HCT116 (cell line): ENCODE measurements around the gene STK32C. TPM values are rescaled to one million over a fixed set of nuclear protein-coding genes. Genes with fewer than 3 reads are reported as not detected.
A peak's percentile ranks its signal among the peaks of the same experiment; 100 is the strongest.
"Not testable (repeated sequence)": the region's sequence is repeated elsewhere in the genome, so short reads cannot be mapped to it uniquely, and the experiment has no call there.

Experiments
- ATAC-seq: fragments of 200-7000 bp; cut with Tn5 transposase; 2 replicates; pipeline ENCODE4 v1.9.1; 2020; ENCODE audit warnings: mild to moderate bottlenecking, moderate library complexity
- BruUV-seq: library from RNA; stranded (reverse); fragments of 400-500 nt; replicated peaks from 2 replicates; lab custom pipeline; 2021; lab: Mats Ljungman, UMichigan
- CTCF ChIA-PET: fragments of 300-600 bp; sonication (Branson Sonifier 250); formaldehyde crosslinking; loops from one replicate; lab custom pipeline; 2021; ENCODE audit warnings: antibody characterized with exemption; lab: Charles Lee
- POLR2A ChIA-PET: fragments of 300-600, 350-600 bp; sonication (Branson Sonifier 250); formaldehyde crosslinking; loops from one replicate; lab custom pipeline; 2021; ENCODE audit warnings: antibody characterized with exemption; lab: Charles Lee
- RAD21 ChIA-PET, 2 experiments: fragments of 300-600 bp; sonication (Branson Sonifier 250); formaldehyde crosslinking; loops; one replicate each; lab custom pipeline; 2023; ENCODE audit warnings: low total read pairs in 2 of 2; ENCODE audit not compliant: uncharacterized antibody in 2 of 2, unreplicated experiment in 2 of 2, low non-redundant PET in 1 of 2; lab: Charles Lee
- DNase-seq: peaks from one replicate; pipeline ENCODE4 v3.0.0-alpha.2; 2010; ENCODE audit warnings: low read depth, low spot score
- H2AFZ ChIP-seq: fragments of 200-600 bp; shearing (Covaris generic), sonication (generic); 2 replicates; pipeline ENCODE4 v1.6.1; 2017; ENCODE audit warnings: low read depth, mixed run types, mixed read lengths, antibody characterized with exemption, low read length; ENCODE audit not compliant: poor library complexity, severe bottlenecking
- H3K27ac ChIP-seq: 2 replicates; pipeline ENCODE4 v1.5.1; 2012; ENCODE audit warnings: low read depth, low read length
- H3K27me3 ChIP-seq: fragments of 200-600 bp; sonication (generic); 2 replicates; pipeline ENCODE4 v1.6.1; 2016; ENCODE audit warnings: mixed run types, low read length, mixed read lengths; ENCODE audit not compliant: insufficient read depth
- H3K36me3 ChIP-seq, 2 experiments: fragments of 200-500 bp in 1 of 2; fragments of 200-600 bp in 1 of 2; sonication (Bioruptor generic) in 1 of 2; sonication (generic) in 1 of 2; 2 replicates each; pipeline versions ENCODE4 v1.5.1 to v1.6.1; 2014 to 2016; ENCODE audit warnings: low read length in 2 of 2, inconsistent platforms in 1 of 2, mixed read lengths in 1 of 2, mixed run types in 1 of 2; ENCODE audit not compliant: insufficient read depth in 2 of 2, control insufficient read depth in 1 of 2
- H3K4me1 ChIP-seq, 2 experiments: fragments of 200-600 bp in 1 of 2; sonication (generic) in 1 of 2; 2 replicates each; pipeline versions ENCODE4 v1.5.1 to v1.6.1; 2012 to 2017; ENCODE audit warnings: low read length in 2 of 2, inconsistent platforms in 1 of 2, mild to moderate bottlenecking in 1 of 2, mixed read lengths in 1 of 2, mixed run types in 1 of 2, moderate library complexity in 1 of 2; ENCODE audit not compliant: insufficient read depth in 2 of 2, control insufficient read depth in 1 of 2
- H3K4me2 ChIP-seq: fragments of 200-600 bp; sonication (generic); 2 replicates; pipeline ENCODE4 v1.6.1; 2017; ENCODE audit warnings: mixed run types, low read length, mixed read lengths
- H3K4me3 ChIP-seq, 2 experiments: fragments of 200-600 bp in 1 of 2; sonication (generic) in 1 of 2; replicated peaks in 1 of 2; 2 replicates each; pipeline ENCODE4 v1.5.1; 2011 to 2016; ENCODE audit warnings: low read length in 2 of 2, control low read depth in 1 of 2, low read depth in 1 of 2, mild to moderate bottlenecking in 1 of 2, mixed read lengths in 1 of 2, mixed run types in 1 of 2
- H3K79me2 ChIP-seq: fragments of 200-600 bp; sonication (generic); 2 replicates; pipeline ENCODE4 v1.6.1; 2017; ENCODE audit warnings: mild to moderate bottlenecking, mixed run types, low read length, moderate library complexity, mixed read lengths; ENCODE audit not compliant: insufficient read depth
- H3K9ac ChIP-seq: fragments of 200-600 bp; sonication (generic); 2 replicates; pipeline ENCODE4 v1.6.1; 2016; ENCODE audit warnings: low read length, mixed read lengths
- H3K9me2 ChIP-seq: fragments of 200-600 bp; sonication (generic), shearing (Covaris generic); 2 replicates; pipeline ENCODE4 v1.6.1; 2017; ENCODE audit warnings: mixed run types, mild to moderate bottlenecking, moderate library complexity; ENCODE audit not compliant: insufficient read depth
- H3K9me3 ChIP-seq, 2 experiments: fragments of 200-500 bp in 1 of 2; fragments of 200-600 bp in 1 of 2; sonication (Bioruptor generic) in 1 of 2; sonication (generic) in 1 of 2; 2 replicates each; pipeline ENCODE4 v1.6.1; 2014 to 2017; ENCODE audit warnings: low read length in 2 of 2, mixed read lengths in 2 of 2, inconsistent platforms in 1 of 2, low read depth in 1 of 2, mild to moderate bottlenecking in 1 of 2, mixed run types in 1 of 2, moderate library complexity in 1 of 2; ENCODE audit not compliant: control insufficient read depth in 1 of 2, insufficient read depth in 1 of 2
- H4K20me1 ChIP-seq: fragments of 200-600 bp; sonication (generic), shearing (Covaris generic); 2 replicates; pipeline ENCODE4 v1.6.1; 2017; ENCODE audit warnings: mixed run types, mild to moderate bottlenecking, moderate library complexity; ENCODE audit not compliant: insufficient read depth
- JUND ChIP-seq: IDR thresholded peaks from 2 replicates; pipeline ENCODE4 v1.6.1; 2012
- SP1 ChIP-seq: IDR thresholded peaks from 2 replicates; pipeline ENCODE4 v1.6.1; 2012; ENCODE audit warnings: low read depth
- intact Hi-C: fragments of 100-400 bp; cut with micrococcal nuclease; formaldehyde crosslinking; loops from 2 replicates; pipeline ENCODE4 v1.10.0; 2022
- total RNA-seq: library from RNA; stranded (reverse); gene quantifications from one replicate; pipeline ENCODE4 v1.2.1, GENCODE V29; 2021; ENCODE audit not compliant: unreplicated experiment
- TF ChIP-seq, protein P1 (sequence below), 3 experiments: fragments of 200-600 bp in 1 of 3; sonication (generic) in 1 of 3; IDR thresholded peaks in 2 of 3; conservative IDR thresholded peaks in 1 of 3; 2 replicates each; pipeline ENCODE4 v1.5.1; 2012 to 2017; ENCODE audit warnings: low read depth in 2 of 3, low read length in 2 of 3, antibody characterized with exemption in 1 of 3, borderline replicate concordance in 1 of 3, control low read depth in 1 of 3, mild to moderate bottlenecking in 1 of 3, mixed read lengths in 1 of 3, mixed run types in 1 of 3, moderate library complexity in 1 of 3; ENCODE audit not compliant: insufficient read depth in 1 of 3
- TF ChIP-seq, protein P2 (sequence below): IDR thresholded peaks from 2 replicates; pipeline ENCODE4 v1.6.1; 2012

The STK32C gene
- total RNA-seq, 1 experiment from 2014 or later, result 29.7 TPM

DNA sequence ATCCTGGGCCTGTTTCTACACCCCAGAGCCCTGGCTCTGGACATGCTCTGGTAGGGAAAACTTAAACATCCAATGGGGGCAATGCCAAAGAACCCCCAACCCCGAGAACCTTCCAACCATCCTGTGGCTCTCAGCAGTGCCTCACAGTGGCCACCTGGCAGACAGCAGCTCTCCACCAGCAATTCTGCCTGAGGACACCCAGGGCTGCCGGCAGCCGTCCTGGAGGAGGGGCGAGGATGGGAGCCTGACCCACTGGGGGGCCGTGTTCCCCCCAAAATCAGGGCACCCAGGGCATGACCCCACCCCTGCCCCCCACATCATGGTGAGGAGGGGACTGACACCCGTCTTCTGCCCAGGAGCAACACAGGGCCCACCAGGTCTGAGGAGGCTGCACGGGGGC is 88.3 kb downstream of the STK32C start:
- no peaks in the 10 kb centered on the region for H3K36me3 ChIP-seq
- no peak overlapping the region for H3K27ac ChIP-seq
- no peaks in the 10 kb centered on the region for H3K9me3 ChIP-seq
- H3K4me1 ChIP-seq, result no peaks in the 10 kb centered on the region
- H3K4me3 ChIP-seq, result no peak overlapping the region
- ChIA-PET POLR2A (no interaction called here), RAD21 (no interaction called here), CTCF (no interaction called here)
- no peak overlapping the region for H3K4me2 ChIP-seq
- no peaks in the 10 kb centered on the region for H3K9me2 ChIP-seq
- TF ChIP-seq SP1, result no peak
- TF ChIP-seq, protein P1, sequence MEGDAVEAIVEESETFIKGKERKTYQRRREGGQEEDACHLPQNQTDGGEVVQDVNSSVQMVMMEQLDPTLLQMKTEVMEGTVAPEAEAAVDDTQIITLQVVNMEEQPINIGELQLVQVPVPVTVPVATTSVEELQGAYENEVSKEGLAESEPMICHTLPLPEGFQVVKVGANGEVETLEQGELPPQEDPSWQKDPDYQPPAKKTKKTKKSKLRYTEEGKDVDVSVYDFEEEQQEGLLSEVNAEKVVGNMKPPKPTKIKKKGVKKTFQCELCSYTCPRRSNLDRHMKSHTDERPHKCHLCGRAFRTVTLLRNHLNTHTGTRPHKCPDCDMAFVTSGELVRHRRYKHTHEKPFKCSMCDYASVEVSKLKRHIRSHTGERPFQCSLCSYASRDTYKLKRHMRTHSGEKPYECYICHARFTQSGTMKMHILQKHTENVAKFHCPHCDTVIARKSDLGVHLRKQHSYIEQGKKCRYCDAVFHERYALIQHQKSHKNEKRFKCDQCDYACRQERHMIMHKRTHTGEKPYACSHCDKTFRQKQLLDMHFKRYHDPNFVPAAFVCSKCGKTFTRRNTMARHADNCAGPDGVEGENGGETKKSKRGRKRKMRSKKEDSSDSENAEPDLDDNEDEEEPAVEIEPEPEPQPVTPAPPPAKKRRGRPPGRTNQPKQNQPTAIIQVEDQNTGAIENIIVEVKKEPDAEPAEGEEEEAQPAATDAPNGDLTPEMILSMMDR (IDR thresholded peaks at IDR 0.05 in 2 of 3, conservative IDR thresholded peaks at IDR 0.05 in 1 of 3; ENCODE audit: borderline replicate concordance in 1 of 3, insufficient read depth in 1 of 3, low read depth in 2 of 3, low read length in 2 of 3), result 0 out of 6 replicates have a peak, but pooled peaks of 1 of the 3 experiments have one; percentile 21
- no peak for TF ChIP-seq JUND
- TF ChIP-seq, protein P2, sequence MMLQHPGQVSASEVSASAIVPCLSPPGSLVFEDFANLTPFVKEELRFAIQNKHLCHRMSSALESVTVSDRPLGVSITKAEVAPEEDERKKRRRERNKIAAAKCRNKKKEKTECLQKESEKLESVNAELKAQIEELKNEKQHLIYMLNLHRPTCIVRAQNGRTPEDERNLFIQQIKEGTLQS, result no peak
- intact Hi-C loops, result no loop called here
- no TSS peak for BruUV-seq
- no peaks in the 10 kb centered on the region for H3K79me2 ChIP-seq
- no peak for ATAC-seq
- no peak for DNase-seq
- H2AFZ ChIP-seq, result no peak overlapping the region
- no peaks in the 10 kb centered on the region for H3K27me3 ChIP-seq
- H4K20me1 ChIP-seq, result no peaks in the 10 kb centered on the region
- no peak overlapping the region for H3K9ac ChIP-seq

DNA sequence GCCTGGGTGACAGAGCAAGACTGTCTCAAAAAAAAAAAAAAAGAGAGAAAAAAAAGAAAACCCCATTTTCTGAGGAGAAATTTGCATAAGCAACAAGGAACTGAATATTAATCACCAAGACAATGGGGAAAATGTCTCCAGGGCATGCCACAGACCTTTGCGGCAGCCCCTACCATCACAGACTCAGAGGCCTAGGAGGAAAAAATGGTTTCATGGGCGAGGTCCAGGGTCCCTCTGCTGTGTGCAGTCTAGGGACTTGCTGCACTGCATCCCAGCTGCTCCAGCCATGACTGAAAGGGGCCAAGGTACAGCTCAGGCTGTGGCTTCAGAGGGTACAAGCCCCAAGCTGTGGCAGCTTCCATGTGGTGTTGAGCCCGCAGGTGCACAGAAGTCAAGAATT is 91.3 kb downstream of the STK32C start:
- ATAC-seq, H3K9ac ChIP-seq, CTCF ChIA-PET, H3K79me2 ChIP-seq, H3K36me3 ChIP-seq, H4K20me1 ChIP-seq, BruUV-seq, intact Hi-C loops, H3K27me3 ChIP-seq, H3K9me3 ChIP-seq, H3K4me3 ChIP-seq, POLR2A ChIA-PET, H3K27ac ChIP-seq, H3K4me2 ChIP-seq, RAD21 ChIA-PET, H2AFZ ChIP-seq, H3K4me1 ChIP-seq, H3K9me2 ChIP-seq, DNase-seq: not testable (repeated sequence)
